ENCODE results near the gene DBN1. TPM values are rescaled to one million over a fixed set of nuclear protein-coding genes. Genes with fewer than 3 reads are reported as not detected.

The DBN1 gene
- polyA plus RNA-seq, 1 of the 3 experiments (the other 2 are of a cell fraction), result 244 TPM

GRCh38 chr5:177505075-177505474 is 31.6 kb upstream of the DBN1 start:
- peaks cover 0 to 13% of the 10 kb centered on the region in 2 experiments; a peak in 1 of 4 replicates for H3K4me1 ChIP-seq (ENCODE audit: control insufficient read depth in 1 of 2, insufficient read depth in 2 of 2, low read depth in 1 of 2, low read length in 1 of 2)
- no peak overlapping the region for H2AFZ ChIP-seq (ENCODE audit: low read depth)
- DNase-seq, result no peak
- H4K20me1 ChIP-seq (ENCODE audit: insufficient read depth), result no peaks in the 10 kb centered on the region
- no peak overlapping the region for H3K9ac ChIP-seq
- no peaks in the 10 kb centered on the region for H3K9me2 ChIP-seq
- no peaks in the 10 kb centered on the region for H3K27me3 ChIP-seq (ENCODE audit: insufficient read depth)
- no peaks in the 10 kb centered on the region for H3K9me3 ChIP-seq
- ChIA-PET CTCF (interaction anchor here (0.6 to 15.9 kb wide), 5 partner anchors 10 to 850 kb away, joined by 3 to 228 read pairs (median 109); partner anchors contain the start of gene PRR7), POLR2A (no interaction called here)
- H3K36me3 ChIP-seq (replicated peaks in 1 of 2; ENCODE audit: control insufficient read depth in 1 of 2, insufficient read depth in 2 of 2, low read length in 1 of 2), result no peaks in the 10 kb centered on the region
- H3K4me2 ChIP-seq, result no peak overlapping the region
- no peak overlapping the region for H3K4me3 ChIP-seq (ENCODE audit: low read depth in 2 of 2, low read length in 1 of 2)
- no peaks in the 10 kb centered on the region for H3K79me2 ChIP-seq (ENCODE audit: insufficient read depth)
- TF ChIP-seq CHD2 (IDR thresholded peaks at IDR 0.05; ENCODE audit: low read length, partially characterized antibody), result no peak
- TF ChIP-seq, protein P1, sequence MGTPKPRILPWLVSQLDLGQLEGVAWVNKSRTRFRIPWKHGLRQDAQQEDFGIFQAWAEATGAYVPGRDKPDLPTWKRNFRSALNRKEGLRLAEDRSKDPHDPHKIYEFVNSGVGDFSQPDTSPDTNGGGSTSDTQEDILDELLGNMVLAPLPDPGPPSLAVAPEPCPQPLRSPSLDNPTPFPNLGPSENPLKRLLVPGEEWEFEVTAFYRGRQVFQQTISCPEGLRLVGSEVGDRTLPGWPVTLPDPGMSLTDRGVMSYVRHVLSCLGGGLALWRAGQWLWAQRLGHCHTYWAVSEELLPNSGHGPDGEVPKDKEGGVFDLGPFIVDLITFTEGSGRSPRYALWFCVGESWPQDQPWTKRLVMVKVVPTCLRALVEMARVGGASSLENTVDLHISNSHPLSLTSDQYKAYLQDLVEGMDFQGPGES (IDR thresholded peaks at IDR 0.05; ENCODE audit: low read depth, low read length), result no peak
- no peak for TF ChIP-seq GABPA (IDR thresholded peaks at IDR 0.05; ENCODE audit: low read depth)
- no peak for TF ChIP-seq ELF1 (IDR thresholded peaks at IDR 0.05)
- TF ChIP-seq TAF1 (IDR thresholded peaks at IDR 0.05; ENCODE audit: borderline replicate concordance, low read depth, low read length), result no peak
- TF ChIP-seq JUND (IDR thresholded peaks at IDR 0.05), result no peak
- no peak for TF ChIP-seq CTCF (IDR thresholded peaks at IDR 0.05)
- TF ChIP-seq RAD21 (IDR thresholded peaks at IDR 0.05; ENCODE audit: low read length), result no peak
- no peak for TF ChIP-seq SMC3 (IDR thresholded peaks at IDR 0.05; ENCODE audit: low read depth, low read length)
- no peak for TF ChIP-seq EP300 (IDR thresholded peaks at IDR 0.05; ENCODE audit: borderline replicate concordance in 1 of 2, low read depth in 1 of 2, low read length in 1 of 2)
- no peak for TF ChIP-seq REST (IDR thresholded peaks at IDR 0.05; ENCODE audit: low read depth, low read length)
- TF ChIP-seq, protein P2, sequence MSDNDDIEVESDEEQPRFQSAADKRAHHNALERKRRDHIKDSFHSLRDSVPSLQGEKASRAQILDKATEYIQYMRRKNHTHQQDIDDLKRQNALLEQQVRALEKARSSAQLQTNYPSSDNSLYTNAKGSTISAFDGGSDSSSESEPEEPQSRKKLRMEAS (IDR thresholded peaks at IDR 0.05; ENCODE audit: low read depth), result no peak
- no peak for TF ChIP-seq FOXM1 (IDR thresholded peaks at IDR 0.05; ENCODE audit: low read depth)
- TF ChIP-seq FOXJ3 (CRISPR knock-in tag; IDR thresholded peaks at IDR 0.05), result no peak
- TF ChIP-seq MXI1 (IDR thresholded peaks at IDR 0.05; ENCODE audit: low read depth, low read length), result no peak
- TF ChIP-seq RXRA (IDR thresholded peaks at IDR 0.05; ENCODE audit: borderline replicate concordance, low read depth), result no peak
- no peak for TF ChIP-seq USF2 (IDR thresholded peaks at IDR 0.05; ENCODE audit: borderline replicate concordance, low read depth, low read length)
- TF ChIP-seq SIN3A (IDR thresholded peaks at IDR 0.05; ENCODE audit: borderline replicate concordance, low read depth, low read length), result no peak
- no peak for TF ChIP-seq EZH2phosphoT487 (IDR thresholded peaks at IDR 0.05; ENCODE audit: borderline replicate concordance, low read depth)
- no peak overlapping the region for H3K27ac ChIP-seq (ENCODE audit: low read depth in 2 of 2, low read length in 1 of 2)
- no CpG with 5 or more reads among the region's 4 CpGs for WGBS (ENCODE audit: low lambda C conversion rate)
- H3F3A ChIP-seq (replicated peaks; ENCODE audit: insufficient read depth), result peaks cover 6% of the 10 kb centered on the region

Measured in SK-N-SH (cell line).